SK-N-MC (cell line): Measurements from ENCODE around the gene TMCC2.

Experiments used
- EZH2 ChIP-seq: fragments of 200-600 bp; sonication (generic); IDR thresholded peaks from one replicate; pipeline ENCODE4 v1.6.1; 2017; ENCODE audit warnings: antibody characterized with exemption
- FOXP2 ChIP-seq: optimal IDR thresholded peaks from 2 replicates; pipeline ENCODE3; 2011; ENCODE audit warnings: mild to moderate bottlenecking, moderate library complexity; ENCODE audit not compliant: insufficient read depth; ENCODE audit errors: extremely low read length, control extremely low read depth
- POLR2AphosphoS5 ChIP-seq: IDR thresholded peaks from 2 replicates; pipeline ENCODE4 v1.6.1; 2012; ENCODE audit warnings: mild to moderate bottlenecking, low read depth, low read length, borderline replicate concordance

GRCh38 chr1:205258719-205259118 lies 31.0 kb downstream of the TMCC2 start:
- no peak for TF ChIP-seq EZH2
- no peak for TF ChIP-seq POLR2AphosphoS5
- TF ChIP-seq FOXP2 = no peak
